ENCODE measurements around the gene PADI1.

The PADI1 gene

DNA sequence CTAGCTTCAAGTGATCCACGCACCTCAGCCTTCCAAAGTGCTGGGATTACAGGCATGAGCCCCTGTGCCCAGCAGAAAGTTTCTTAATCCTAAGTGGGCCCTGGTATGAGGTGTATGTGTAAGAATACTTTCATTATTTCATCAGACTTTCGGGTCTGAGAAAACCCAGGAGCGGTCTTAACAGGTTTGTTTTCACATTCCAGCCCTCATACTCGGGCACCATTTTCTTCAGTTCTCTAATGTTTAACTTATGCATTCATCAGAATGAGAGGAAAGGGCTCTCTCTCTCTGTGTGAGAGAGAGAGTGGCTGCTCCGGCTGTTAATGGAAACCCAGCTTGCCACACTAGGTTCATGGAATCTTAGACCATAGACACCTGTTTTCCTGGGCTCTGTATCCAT is 4.2 kb upstream of the PADI1 start:
- no peak for TF ChIP-seq REST (IDR thresholded peaks at IDR 0.05; ENCODE audit: insufficient replicate concordance, low read depth)
- no peak for TF ChIP-seq POLR2AphosphoS5 (IDR thresholded peaks at IDR 0.05; ENCODE audit: low read depth)
- TF ChIP-seq SPI1 (IDR thresholded peaks at IDR 0.05; ENCODE audit: borderline replicate concordance, low read depth), result no peak
- TF ChIP-seq GABPA (IDR thresholded peaks at IDR 0.05; ENCODE audit: low read depth), result no peak
- TF ChIP-seq CTCF (IDR thresholded peaks at IDR 0.05; ENCODE audit: insufficient read depth, low read length), result no peak
- Histone ChIP-seq H3K27me3 (ENCODE audit: insufficient read depth, poor library complexity, severe bottlenecking) (peaks cover 2% of the 10 kb centered on the region), H3K27ac (replicated peaks) (no peak overlapping the region), H3K4me3 (replicated peaks; ENCODE audit: insufficient read depth, low read length) (no peak overlapping the region)
- no peak for DNase-seq (ENCODE audit: low read depth in 1 of 2, low spot score in 1 of 2)

DNA sequence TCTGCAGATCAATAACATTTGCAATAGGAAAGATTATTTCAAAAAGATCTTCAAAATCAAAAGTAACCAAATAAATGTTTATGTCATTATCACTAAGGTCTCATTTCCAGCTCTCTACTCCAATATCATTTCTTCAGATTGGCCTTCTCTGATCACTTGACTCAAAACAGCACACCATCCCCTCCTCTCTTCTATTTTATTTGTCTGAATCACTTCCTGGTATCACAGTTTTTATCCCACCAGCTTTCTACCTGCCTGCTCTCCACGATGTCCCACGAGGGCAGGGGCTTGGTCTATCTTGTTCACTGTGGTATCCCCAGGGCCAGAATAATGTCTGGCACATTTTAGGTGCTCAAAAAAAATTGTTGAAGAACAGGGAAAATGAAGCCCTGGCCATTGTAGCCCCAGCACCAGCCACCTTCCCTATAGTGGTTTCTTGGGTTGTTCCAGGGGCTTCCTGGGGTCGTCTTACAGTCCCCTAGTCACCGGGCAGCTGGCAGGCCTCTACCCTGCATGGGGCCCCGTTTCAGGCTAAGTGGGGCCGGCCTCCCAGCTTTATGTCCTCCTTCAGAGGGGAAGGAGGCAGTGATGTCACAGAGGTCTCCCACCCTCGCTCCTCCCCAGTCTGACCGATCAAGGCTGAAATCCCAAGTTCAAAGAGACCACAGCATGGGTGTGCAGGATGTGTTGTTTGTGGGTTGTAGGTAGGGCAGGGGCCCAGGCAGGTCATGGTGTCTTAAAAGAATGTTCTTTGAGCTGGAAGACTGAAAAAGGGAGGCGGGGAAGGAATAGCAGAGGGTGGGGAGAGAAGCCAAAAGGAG is 3.5 kb upstream of the PADI1 start:
- Histone ChIP-seq H3K27me3 (ENCODE audit: insufficient read depth, poor library complexity, severe bottlenecking) (peaks cover 2% of the 10 kb centered on the region), H3K27ac (replicated peaks) (no peak overlapping the region), H3K4me3 (replicated peaks; ENCODE audit: insufficient read depth, low read length) (no peak overlapping the region)
- no peak for TF ChIP-seq REST (IDR thresholded peaks at IDR 0.05; ENCODE audit: insufficient replicate concordance, low read depth)
- no peak for DNase-seq (ENCODE audit: low read depth in 1 of 2, low spot score in 1 of 2)

DNA sequence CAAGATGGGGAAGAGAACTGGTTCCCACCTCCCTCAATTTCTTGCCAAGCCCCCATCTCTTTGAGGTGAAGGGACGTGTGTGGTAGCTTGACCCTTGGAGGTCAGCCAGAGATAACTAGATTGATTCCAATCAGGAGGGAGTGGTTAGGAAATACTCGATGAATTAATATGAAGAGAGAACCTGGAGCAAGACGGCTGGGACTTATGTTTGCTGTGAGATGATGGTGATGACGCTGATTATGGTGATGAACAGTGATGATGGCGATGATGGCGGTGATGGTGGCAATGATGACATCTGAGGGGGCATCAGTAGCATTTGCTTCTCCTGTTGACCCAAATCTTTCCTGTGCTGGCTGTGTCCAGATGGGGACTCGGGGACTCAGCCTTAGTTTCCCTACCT is 724 bp downstream of the PADI1 start:
- Histone ChIP-seq H3K4me3 (replicated peaks; ENCODE audit: insufficient read depth, low read length) (no peak overlapping the region), H3K27ac (replicated peaks) (no peak overlapping the region), H3K27me3 (ENCODE audit: insufficient read depth, poor library complexity, severe bottlenecking) (peaks cover 2% of the 10 kb centered on the region)
- TF ChIP-seq REST (IDR thresholded peaks at IDR 0.05; ENCODE audit: insufficient replicate concordance, low read depth), result no peak
- no peak for TF ChIP-seq GABPA (IDR thresholded peaks at IDR 0.05; ENCODE audit: low read depth)
- TF ChIP-seq POLR2AphosphoS5 (IDR thresholded peaks at IDR 0.05; ENCODE audit: low read depth), result no peak
- no peak for TF ChIP-seq SPI1 (IDR thresholded peaks at IDR 0.05; ENCODE audit: borderline replicate concordance, low read depth)
- no peak for TF ChIP-seq CTCF (IDR thresholded peaks at IDR 0.05; ENCODE audit: insufficient read depth, low read length)
- no peak for DNase-seq (ENCODE audit: low read depth in 1 of 2, low spot score in 1 of 2)

All from HL-60 (cell line).